Neural progenitor cell (in vitro differentiated cells): ENCODE data around the gene SIAH3. TPM values are rescaled to one million over a fixed set of nuclear protein-coding genes. Genes with fewer than 3 reads are reported as not detected.

Experiments
- DNase-seq: peaks from one replicate; pipeline ENCODE4 v3.0.0-alpha.2; 2016; ENCODE audit warnings: low spot score
- H2AFZ ChIP-seq: fragments of 200-600 bp; sonication (generic); replicated peaks from 2 replicates; pipeline ENCODE4 v1.6.1; 2016; ENCODE audit warnings: antibody characterized with exemption
- H3F3A ChIP-seq: fragments of 200-600 bp; sonication (generic); 2 replicates; pipeline ENCODE4 v1.6.1; 2016; ENCODE audit warnings: antibody characterized with exemption, low read depth
- H3K27ac ChIP-seq: fragments of 200-600 bp; sonication (generic); 2 replicates; pipeline ENCODE4 v1.5.1; 2016; ENCODE audit warnings: mild to moderate bottlenecking
- H3K27me3 ChIP-seq: fragments of 200-600 bp; sonication (generic); 2 replicates; pipeline ENCODE4 v1.6.1; 2016; ENCODE audit warnings: mild to moderate bottlenecking, moderate library complexity
- H3K36me3 ChIP-seq: fragments of 200-600 bp; sonication (generic); 2 replicates; pipeline ENCODE4 v1.5.1; 2016
- H3K4me1 ChIP-seq: fragments of 200-600 bp; sonication (generic); 2 replicates; pipeline ENCODE4 v1.6.1; 2016; ENCODE audit warnings: mixed run types
- H3K4me2 ChIP-seq: fragments of 200-600 bp; sonication (generic); 2 replicates; pipeline ENCODE4 v1.6.1; 2016
- H3K4me3 ChIP-seq: fragments of 200-600 bp; sonication (generic); 2 replicates; pipeline ENCODE4 v1.5.1; 2016
- H3K79me2 ChIP-seq: fragments of 200-600 bp; sonication (generic); 2 replicates; pipeline ENCODE4 v1.6.1; 2016; ENCODE audit warnings: low read depth
- H3K9ac ChIP-seq: fragments of 200-600 bp; sonication (generic); 2 replicates; pipeline ENCODE4 v1.6.1; 2016
- H3K9me3 ChIP-seq: fragments of 200-600 bp; sonication (generic); 2 replicates; pipeline ENCODE4 v1.5.1; 2016; ENCODE audit warnings: low read depth
- H4K20me1 ChIP-seq: fragments of 200-600 bp; sonication (generic); 2 replicates; pipeline ENCODE4 v1.6.1; 2016; ENCODE audit warnings: low read depth
- H3K27ac Mint-ChIP-seq: 3 replicates; pipeline ENCODE4 v1.8.0; 2021; ENCODE audit warnings: mixed read lengths
- H3K27me3 Mint-ChIP-seq: 2 replicates; pipeline ENCODE4 v1.8.0; 2022; ENCODE audit warnings: low read depth, mild to moderate bottlenecking, inconsistent platforms, moderate library complexity, mixed read lengths; ENCODE audit not compliant: insufficient read depth
- H3K36me3 Mint-ChIP-seq: 3 replicates; pipeline ENCODE4 v1.8.0; 2021; ENCODE audit warnings: mixed read lengths
- H3K4me1 Mint-ChIP-seq: 3 replicates; pipeline ENCODE4 v1.8.0; 2021; ENCODE audit warnings: mixed read lengths
- H3K4me3 Mint-ChIP-seq: 3 replicates; pipeline ENCODE4 v1.8.0; 2021; ENCODE audit warnings: mild to moderate bottlenecking, moderate library complexity, mixed read lengths
- H3K9me3 Mint-ChIP-seq: 3 replicates; pipeline ENCODE4 v1.8.0; 2020; ENCODE audit warnings: mixed read lengths
- CTCF ChIP-seq: fragments of 200-600 bp; sonication (generic); IDR thresholded peaks from 2 replicates; pipeline ENCODE4 v1.5.1; 2017; ENCODE audit warnings: antibody characterized with exemption, mild to moderate bottlenecking
- EZH2 ChIP-seq: fragments of 200-600 bp; sonication (generic); IDR thresholded peaks from 2 replicates; pipeline ENCODE4 v1.6.1; 2017; ENCODE audit warnings: antibody characterized with exemption, mild to moderate bottlenecking, moderate library complexity
- EZH2phosphoT487 ChIP-seq: fragments of 200-600 bp; sonication (generic); IDR thresholded peaks from 2 replicates; pipeline ENCODE4 v1.6.1; 2017; ENCODE audit warnings: antibody characterized with exemption
- total RNA-seq: library from RNA; depleted of rRNA; stranded (reverse); fragments of >200 nt; gene quantifications from 2 replicates; pipeline ENCODE4 v1.2.3, GENCODE V29; 2015; ENCODE audit warnings: low replicate concordance

The SIAH3 gene
- total RNA-seq, 1 donor from 2014 or later = not detected

GRCh38 chr13:45882626-45883025 lies 31.1 kb upstream of the SIAH3 start:
- Histone ChIP-seq H3K27ac (no peak overlapping the region), H3K9ac (no peak overlapping the region), H3K9me3 (no peaks in the 10 kb centered on the region), H3K36me3 (no peaks in the 10 kb centered on the region), H3K4me2 (peak overlapping the region; percentile 70), H3K4me3 (peak overlapping the region; percentile 17), H3K79me2 (no peaks in the 10 kb centered on the region), H3F3A (peaks cover 19% of the 10 kb centered on the region), H4K20me1 (peaks cover 13% of the 10 kb centered on the region), H3K4me1 (peaks cover 27% of the 10 kb centered on the region), H2AFZ (no peak overlapping the region), H3K27me3 (peaks cover 69% of the 10 kb centered on the region)
- peak; percentile 94 for TF ChIP-seq EZH2phosphoT487
- no peak for TF ChIP-seq CTCF
- Mint-ChIP-seq H3K27ac (peak overlapping the region; percentile 85), H3K9me3 (peaks cover 16% of the 10 kb centered on the region), H3K36me3 (no peaks in the 10 kb centered on the region), H3K4me1 (peaks cover 50% of the 10 kb centered on the region), H3K27me3 (peaks cover 8% of the 10 kb centered on the region), H3K4me3 (peak overlapping the region; percentile 64)
- peak; percentile 92 for DNase-seq

- H3K9me3 Mint-ChIP-seq = peaks cover 12% of the 10 kb centered on the region
Observed at GRCh38 chr13:45881353-45881752, 29.8 kb upstream of the SIAH3 start.

GRCh38 chr13:45880242-45880641 lies 28.7 kb upstream of the SIAH3 start:
- H3K27me3 ChIP-seq = peaks cover 72% of the 10 kb centered on the region
- H4K20me1 ChIP-seq = peaks cover 13% of the 10 kb centered on the region
- no peaks in the 10 kb centered on the region for H3K9me3 ChIP-seq
- peaks cover 9% of the 10 kb centered on the region for H3K9me3 Mint-ChIP-seq
- H3K36me3 ChIP-seq = no peaks in the 10 kb centered on the region
- H3K27me3 Mint-ChIP-seq = peaks cover 13% of the 10 kb centered on the region
- peaks cover 45% of the 10 kb centered on the region for H3K4me1 Mint-ChIP-seq
- H3K4me1 ChIP-seq = peaks cover 27% of the 10 kb centered on the region
- H3K27ac ChIP-seq = no peak overlapping the region
- H3K4me3 Mint-ChIP-seq = no peak overlapping the region
- no peak for TF ChIP-seq EZH2phosphoT487
- TF ChIP-seq EZH2 = no peak
- TF ChIP-seq CTCF = no peak
- no peak for DNase-seq
- no peak overlapping the region for H3K4me3 ChIP-seq
- no peak overlapping the region for H3K9ac ChIP-seq
- no peak overlapping the region for H3K4me2 ChIP-seq
- no peaks in the 10 kb centered on the region for H3K36me3 Mint-ChIP-seq
- H3K27ac Mint-ChIP-seq = no peak overlapping the region
- peaks cover 19% of the 10 kb centered on the region for H3F3A ChIP-seq
- no peak overlapping the region for H2AFZ ChIP-seq
- no peaks in the 10 kb centered on the region for H3K79me2 ChIP-seq

More at GRCh38 chr13:45881353-45881752, 29.8 kb upstream of the SIAH3 start:
- H3K4me2 ChIP-seq = peak overlapping the region; percentile 70
- peaks cover 19% of the 10 kb centered on the region for H3F3A ChIP-seq
- no peak overlapping the region for H3K9ac ChIP-seq
- H3K36me3 ChIP-seq = no peaks in the 10 kb centered on the region
- H3K36me3 Mint-ChIP-seq = no peaks in the 10 kb centered on the region
- no peak overlapping the region for H3K27ac ChIP-seq
- H3K4me1 ChIP-seq = peaks cover 27% of the 10 kb centered on the region
- H3K9me3 ChIP-seq = no peaks in the 10 kb centered on the region
- no peak overlapping the region for H3K27ac Mint-ChIP-seq
- H3K27me3 Mint-ChIP-seq = peaks cover 8% of the 10 kb centered on the region
- DNase-seq = no peak
- peaks cover 13% of the 10 kb centered on the region for H4K20me1 ChIP-seq
- no peak overlapping the region for H2AFZ ChIP-seq
- no peaks in the 10 kb centered on the region for H3K79me2 ChIP-seq
- H3K4me3 Mint-ChIP-seq = no peak overlapping the region
- H3K4me1 Mint-ChIP-seq = peaks cover 48% of the 10 kb centered on the region
- no peak overlapping the region for H3K4me3 ChIP-seq
- peaks cover 67% of the 10 kb centered on the region for H3K27me3 ChIP-seq
- TF ChIP-seq EZH2 (no peak), EZH2phosphoT487 (no peak), CTCF (no peak)
